HCEC 1CT (cell line): Measurements from ENCODE around the gene FOXK2.

ENCODE experiments used
- DNase-seq: peaks from one replicate; pipeline ENCODE4 v3.0.0-alpha.2; 2017

The FOXK2 gene

GRCh38 chr17:82592767-82593589, 73.4 kb downstream of the FOXK2 start:
- DNase-seq, result peak; percentile 56

DNA sequence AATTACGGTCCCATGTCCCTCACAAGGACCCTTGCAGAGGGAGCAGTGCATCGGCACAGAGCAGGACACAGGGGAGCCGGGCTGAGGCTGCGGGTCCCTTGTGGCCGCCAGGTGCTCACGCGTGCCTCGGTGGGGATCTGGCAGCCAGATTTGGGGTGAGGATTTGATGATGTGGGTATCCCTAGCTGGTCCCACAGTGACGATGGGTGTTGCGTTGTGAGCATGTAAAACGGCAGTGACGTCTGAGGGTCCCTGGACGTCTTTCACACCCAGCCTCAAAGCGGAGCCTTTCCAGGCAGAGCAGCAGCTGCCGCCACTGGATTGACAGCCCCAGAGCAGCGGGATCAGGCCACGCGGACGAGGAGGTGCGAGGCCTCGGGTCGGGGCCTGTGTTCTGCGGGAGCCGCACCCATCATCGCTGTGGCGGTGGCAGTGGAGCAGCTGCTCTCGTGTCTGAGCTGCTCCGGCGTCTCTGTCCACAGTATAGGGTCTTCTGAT, 74.1 kb downstream of the FOXK2 start:
- DNase-seq, result no peak

DNA sequence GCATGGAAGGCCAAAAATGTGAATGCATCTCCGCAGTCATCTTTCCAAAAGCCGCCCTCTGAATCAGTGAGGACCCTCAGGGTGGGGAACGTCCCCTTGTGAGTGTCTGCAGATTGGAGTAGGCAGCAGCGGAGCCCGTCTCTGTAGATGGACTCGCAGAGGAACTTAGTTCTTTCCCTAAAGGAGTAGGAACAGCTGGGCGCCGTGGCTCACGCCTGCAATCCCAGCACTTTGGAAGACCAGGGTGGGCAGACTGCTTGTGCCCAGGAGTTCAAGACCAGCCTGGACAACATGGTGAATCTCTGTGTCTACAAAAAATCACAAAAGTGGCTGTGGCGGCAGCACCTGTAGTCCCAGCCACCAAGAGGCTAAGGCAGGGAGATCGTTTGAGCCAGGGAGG, 75.0 kb downstream of the FOXK2 start:
- no peak for DNase-seq

GRCh38 chr17:82595893-82596292, 76.4 kb downstream of the FOXK2 start:
- DNase-seq, result no peak

DNA sequence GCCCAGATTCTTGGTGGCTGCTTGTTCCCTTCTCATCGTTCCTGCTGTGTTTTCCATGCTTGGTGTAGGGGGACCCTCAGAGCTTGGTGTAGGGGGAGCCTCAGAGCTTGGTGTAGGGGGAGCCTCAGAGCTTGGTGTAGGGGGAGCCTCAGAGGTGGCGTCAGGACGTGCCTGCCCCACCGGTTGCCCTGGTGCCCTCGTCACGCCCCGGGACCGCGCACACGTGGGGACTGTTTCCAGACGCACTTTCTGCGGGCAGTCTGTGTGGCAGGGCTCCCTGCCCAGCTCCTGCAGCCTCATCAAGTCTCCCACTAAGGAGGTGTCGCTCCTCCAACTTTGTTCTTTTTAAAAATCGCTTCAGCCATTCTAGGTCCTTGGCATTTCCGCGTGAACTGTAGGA, 76.8 kb downstream of the FOXK2 start:
- no peak for DNase-seq

DNA sequence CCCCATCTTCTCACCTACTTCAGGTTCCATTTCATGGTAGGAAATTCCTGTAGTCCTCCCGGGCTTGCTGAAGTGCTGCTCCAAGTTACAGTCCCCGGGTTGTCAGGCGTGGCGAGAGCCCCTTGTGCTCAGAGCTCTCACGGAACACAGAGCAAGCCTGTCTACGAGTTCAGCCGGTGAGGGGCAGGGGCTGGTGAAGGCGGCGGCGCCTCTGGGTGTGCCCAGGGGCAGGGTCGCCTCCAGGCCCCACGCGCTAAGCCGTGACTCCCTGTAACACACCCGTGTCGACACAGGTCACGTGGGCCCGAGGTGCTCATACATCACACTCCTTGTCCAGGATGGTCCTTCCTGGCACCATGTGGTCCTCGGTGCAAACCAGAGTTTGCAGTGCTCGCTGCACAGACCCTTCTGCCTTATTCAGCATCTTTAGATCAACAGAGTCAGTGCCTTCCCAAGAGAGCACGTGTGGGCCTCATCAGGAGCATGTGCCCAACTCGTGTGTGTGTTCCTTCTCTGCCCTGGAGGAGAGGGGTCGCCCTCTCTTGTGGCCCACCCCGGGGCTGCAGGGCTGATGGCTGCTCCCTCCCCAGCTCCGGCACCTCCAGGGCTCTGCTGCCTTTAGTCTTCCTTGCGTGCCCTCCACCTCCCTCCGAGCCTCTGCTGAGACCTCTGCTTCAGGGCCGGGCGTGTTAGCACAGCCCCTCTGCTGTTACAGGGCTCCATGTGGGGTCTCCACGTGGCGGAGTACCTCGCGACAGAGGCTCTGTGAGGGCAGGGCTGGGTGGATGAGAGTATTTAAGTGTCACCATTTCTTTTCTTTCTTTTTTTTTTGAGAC, 77.5 kb downstream of the FOXK2 start:
- no peak for DNase-seq

DNA sequence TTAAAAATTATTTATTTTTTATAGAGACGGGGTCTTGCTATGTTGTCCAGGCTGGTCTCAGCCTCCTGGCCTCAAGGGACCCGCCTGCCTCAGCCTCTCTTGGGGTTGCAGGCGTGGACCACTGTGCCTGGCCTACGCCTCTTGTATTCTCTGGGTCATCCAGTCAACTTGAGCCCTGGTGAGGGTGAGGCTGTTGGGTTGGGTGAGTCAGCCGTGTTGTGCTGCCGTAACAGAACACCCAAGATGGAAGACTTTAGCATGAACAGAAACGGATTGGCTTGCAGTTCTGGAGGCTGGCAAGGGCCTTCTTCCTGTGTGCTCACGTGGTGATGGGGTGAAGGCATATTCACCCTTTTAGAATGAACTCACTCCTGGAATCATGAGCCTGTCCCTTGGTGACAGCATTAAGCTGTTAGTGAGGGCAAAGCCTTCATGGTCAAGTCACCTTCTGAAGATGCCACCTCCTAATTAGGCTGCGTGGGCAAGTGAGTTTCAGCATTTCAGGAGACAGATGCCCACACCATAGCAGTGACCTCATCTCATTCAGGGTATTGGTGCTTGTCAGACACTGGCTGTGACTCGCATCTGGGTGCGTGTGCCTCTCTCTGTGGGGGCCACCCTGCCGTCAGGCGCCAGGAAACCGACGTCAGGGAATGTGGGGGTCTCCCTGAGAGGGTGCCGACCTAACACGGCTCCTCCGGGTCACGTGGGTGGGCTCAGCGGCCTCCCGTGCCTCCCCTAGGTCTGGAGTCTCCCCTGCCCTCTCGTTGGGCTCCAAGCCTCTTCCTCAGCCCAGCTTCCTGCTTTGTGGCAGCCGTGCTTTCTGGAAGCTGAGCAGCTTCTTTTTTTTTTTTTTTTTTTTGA, 79.0 kb downstream of the FOXK2 start:
- DNase-seq, result peak; percentile 7

DNA sequence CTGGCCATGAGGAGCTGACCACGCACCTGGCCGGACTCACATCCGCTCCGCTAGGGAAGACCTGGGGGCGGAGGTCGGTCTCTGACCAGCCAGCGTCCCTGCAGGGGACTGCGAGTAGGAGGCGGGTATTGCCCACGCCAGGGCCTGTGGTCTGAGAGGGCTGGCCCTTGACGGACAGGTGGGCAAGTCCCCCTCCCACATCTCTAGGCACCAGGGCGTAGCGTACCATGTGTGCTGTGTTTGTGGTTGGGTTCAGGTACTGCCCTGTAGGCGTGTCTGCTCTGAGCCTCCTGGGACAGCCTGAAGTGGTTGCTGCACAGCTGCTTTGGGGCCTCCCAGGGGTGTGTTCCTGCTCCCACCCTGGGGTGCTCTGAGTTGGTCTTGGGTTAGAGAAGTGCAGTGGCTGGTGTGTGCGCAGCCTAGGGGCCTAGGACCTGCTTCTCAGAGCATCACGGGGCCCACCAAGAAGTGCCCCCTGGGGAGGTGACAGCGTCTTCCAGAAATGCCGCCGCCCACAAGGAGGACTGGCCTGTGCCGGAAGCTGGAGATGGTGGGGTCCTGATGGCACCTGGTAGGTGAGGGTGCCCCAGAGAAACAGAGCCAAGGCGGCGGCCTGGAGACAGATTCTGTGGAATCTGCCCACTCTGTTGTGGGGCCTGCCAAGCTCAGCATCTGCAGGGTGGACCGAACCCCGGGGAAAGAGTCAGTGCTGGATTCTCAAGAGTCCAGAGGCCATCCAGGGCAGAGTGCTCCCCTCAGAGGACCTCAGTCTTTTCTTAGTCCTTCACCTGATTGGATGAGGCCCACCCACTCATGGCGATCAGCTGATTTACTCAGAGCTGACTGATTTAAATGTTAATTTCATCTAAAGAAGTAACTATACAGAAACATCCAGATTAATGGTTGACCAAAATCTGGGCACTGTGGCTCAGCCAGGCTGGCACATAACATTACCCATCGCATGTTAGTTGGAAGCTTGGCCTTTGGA, 80.4 kb downstream of the FOXK2 start:
- no peak for DNase-seq

- no peak for DNase-seq
These were observed 81.4 kb downstream of the FOXK2 start for GRCh38 chr17:82600731-82601446.

DNA sequence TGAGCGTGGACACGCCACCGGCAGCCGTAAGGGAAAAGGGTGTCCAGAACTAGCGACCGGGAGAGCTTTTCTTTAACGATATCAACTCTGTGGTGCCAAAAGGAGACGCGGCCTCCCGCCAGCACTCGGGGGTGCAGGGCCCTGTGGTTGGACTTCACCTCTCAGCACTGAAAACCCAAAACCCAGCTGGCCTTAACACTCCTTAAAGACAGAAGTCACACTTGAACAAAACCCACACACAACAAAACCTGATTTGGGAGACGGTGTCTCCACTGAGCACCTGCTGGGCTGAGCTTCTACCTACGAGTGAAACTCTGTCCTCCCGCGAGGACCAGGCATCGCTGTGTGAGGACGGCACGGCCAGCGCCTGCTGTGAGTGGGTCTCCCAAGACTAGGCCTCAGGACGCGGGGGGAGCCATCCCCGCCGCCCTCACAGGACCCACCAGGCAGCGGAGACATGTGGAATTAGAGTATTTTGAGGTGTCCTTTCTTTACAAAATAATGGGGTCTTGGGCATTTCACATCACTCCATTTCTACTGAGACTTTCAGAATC, 82.0 kb downstream of the FOXK2 start:
- DNase-seq, result no peak

- DNase-seq, result no peak
These were observed 83.0 kb downstream of the FOXK2 start for GRCh38 chr17:82602487-82602886.

DNA sequence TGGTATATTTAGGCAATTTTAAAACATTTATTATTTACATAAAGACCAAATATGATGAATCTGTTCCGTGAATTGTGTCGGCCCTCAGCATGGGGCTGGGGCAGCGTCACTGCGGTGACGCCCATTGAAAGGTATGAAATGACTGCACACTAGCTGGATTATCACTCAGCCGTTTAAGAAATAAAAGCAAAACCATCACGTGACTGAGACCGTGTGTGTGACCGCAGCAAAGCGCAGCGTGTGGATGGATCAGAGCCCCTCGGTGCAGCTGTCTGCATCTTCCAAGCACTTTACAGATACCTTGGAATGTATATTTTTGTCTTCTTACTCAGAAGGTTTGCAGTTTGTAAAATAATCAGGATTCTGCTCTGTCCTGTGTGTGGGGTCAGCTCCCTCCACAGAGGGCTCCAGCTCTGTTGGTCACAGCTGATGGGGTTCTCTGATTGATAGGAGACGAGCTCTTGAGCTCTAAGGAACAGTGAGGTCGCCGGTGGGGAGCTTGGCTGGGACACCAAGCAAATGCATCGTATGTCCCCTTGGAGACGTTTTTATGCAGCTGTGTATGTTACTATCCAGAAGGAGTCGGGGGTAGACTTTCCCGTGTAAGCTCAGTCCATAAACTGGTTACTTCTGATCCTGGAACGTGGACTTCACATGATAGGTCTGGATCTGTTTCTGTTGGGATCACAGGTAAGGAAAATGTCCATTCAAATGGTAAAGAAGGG, 83.6 kb downstream of the FOXK2 start:
- no peak for DNase-seq

GRCh38 chr17:82603981-82604448, 84.5 kb downstream of the FOXK2 start:
- no peak for DNase-seq

DNA sequence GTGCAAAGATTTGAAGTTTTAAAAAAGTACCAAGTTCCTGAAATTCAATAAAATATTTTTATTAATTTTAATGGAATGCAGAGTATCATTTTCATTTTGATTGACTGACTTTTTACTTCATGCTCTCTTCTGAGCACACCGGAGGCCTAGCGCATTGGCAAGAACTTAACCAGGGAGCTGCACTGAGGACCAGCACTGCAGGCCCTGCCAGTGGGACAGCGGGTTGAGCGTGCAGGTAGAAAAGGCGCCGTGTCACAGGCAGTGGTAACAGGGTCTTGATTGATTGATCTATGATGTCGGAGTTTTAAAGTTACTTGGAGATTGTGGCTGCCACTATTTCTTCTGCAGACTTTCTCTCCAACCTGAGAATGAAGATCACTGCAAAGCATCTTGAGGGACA, 85.0 kb downstream of the FOXK2 start:
- no peak for DNase-seq

GRCh38 chr17:82605939-82606600, 86.5 kb downstream of the FOXK2 start:
- DNase-seq, result no peak

GRCh38 chr17:82608816-82609215, 89.3 kb downstream of the FOXK2 start:
- no peak for DNase-seq

DNA sequence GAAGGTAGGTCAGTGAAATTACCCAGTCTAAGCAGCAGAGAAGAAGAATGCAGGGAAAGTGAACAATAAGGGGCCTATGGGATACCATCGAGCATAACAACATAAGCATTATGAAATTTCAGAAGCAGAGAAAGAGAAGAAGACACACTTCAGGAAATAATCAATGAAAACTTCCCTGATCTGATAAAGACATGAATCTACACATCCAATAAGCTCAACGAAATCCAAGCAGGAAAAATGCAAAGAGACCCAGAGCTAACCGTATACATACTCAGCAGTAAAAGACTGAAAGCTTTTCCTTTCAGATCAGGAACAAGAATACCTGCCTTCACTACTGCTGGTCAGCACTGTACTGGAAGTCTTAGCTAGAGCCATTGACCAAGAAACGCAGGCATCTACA, 90.1 kb downstream of the FOXK2 start:
- DNase-seq, result no peak

- DNase-seq, result no peak
These were observed 91.9 kb downstream of the FOXK2 start for GRCh38 chr17:82611140-82612058.
